Dermis blood vessel endothelial cell (primary cell): ENCODE results near the gene SMYD3. TPM values are rescaled to one million over a fixed set of nuclear protein-coding genes. Genes with fewer than 3 reads are reported as not detected.

Experiments
- DNase-seq: peaks from one replicate; pipeline ENCODE4 v3.0.0; 2010
- total RNA-seq: library from RNA; depleted of rRNA; stranded (reverse); fragments of >200 nt; gene quantifications from 2 replicates; pipeline ENCODE4 v1.2.3, GENCODE V29; 2014

Gene SMYD3
- total RNA-seq, 1 donor from 2014 or later = 21.3 TPM

DNA sequence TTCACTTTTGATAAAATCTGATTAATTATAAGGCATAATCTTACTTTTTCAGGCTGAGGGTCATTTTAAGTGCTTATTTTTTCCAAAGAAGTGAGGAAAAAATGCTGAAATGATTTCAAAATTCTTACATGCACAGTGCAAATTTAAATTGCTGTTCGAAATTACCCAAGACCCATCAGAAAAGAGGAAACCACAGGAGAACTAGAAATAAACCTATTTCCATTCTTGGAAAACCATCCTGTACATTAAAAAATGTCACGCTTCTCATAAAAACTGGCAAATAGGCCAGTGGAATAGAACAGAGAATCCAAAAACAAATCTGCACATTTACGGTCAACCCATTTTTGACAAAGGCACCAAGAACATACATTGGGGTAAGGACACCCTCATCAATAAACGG is 414.9 kb downstream of the SMYD3 start:
- no peak for DNase-seq

DNA sequence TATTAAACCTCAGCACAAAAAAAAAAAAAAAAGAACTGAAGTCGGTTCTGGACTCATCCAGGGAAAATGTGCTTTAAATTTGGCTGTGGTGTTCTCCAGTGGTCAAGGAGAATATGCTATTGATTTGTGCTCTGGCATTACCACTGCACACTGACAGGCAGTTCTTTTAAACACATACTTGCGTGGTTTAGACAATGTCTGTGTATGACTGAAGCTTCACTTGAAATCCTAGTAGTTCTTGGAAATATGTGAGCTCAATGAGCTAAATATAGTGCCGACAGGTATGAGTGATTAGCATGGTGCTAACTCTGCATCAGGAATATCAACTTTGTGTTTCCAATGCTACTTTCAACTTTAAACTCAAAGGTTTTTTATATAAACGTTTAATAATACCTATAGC is 415.6 kb downstream of the SMYD3 start:
- no peak for DNase-seq

DNA sequence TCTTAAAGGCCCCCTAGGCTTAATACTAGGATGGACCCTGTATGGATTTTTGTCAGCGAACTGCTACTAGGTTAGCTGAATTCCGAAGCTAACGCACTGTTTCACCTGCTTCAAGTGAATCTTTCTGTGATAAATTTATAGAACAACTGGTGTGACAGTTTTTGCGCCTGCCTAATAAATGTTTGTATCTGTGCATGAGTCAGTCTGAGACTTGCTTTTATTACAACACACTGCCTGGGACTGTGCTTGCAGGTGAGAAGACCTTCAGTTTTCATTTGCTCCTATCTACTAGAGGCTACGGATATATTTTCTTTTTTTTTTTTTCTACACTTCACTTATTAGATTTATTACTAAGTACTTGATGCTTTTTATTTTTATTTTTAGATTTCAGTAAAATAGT is 420.9 kb downstream of the SMYD3 start:
- no peak for DNase-seq

DNA sequence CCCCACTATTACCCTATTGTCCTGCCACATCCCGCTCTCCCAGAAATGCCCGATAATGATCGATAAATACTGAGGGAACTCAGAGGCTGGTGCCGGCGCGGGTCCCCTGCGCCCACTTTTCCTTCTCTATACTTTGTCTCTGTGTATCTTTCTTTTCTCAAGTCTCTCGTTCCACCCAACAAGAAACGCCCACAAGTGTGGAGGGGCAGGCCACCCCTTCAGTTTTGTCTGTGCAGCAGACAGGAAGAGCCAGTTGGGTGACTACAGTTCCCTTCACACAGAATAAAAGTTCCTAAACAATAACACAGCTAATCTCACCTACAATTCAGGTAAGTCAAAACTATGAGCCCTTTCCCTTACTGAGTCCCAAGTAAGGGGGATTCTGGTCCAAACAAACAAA is 423.7 kb downstream of the SMYD3 start:
- no peak for DNase-seq

DNA sequence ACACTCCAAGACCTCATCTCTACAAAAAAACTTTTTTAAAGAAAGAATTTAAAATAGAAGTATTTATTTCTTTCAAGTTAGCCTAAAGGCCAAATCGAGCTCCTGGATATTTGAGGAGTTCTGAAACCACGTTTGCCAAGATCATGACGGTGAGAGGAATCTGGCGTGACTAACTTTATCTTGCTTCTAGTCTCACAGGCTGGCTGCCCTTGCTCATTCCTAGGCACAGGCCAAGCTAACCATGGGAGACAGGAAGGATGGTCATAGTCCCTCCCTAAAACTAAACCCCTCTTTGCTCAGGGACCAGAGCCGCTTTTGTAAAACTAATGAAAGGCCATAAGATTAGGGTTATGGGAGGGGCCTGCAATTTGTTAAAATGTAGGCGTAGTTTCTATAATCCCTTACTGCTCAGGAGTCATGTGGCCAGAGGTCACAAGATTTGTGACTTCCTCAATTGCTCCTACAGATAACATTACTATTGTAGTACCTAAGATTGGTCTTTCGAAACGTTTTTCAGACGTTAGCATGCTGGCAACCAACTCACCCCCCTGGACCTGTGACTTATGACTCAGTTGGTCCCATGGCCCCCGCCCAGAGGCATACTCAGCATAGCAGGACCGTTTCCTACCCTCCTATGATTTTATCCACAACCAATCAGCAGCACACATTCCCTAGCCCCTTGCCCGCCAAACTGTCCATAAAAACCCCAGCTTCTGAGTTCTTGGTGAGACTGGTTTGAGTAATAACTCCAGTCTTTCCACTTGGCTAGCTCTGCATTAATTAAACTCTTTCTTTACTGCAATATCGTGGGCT is 425.0 kb downstream of the SMYD3 start:
- no peak for DNase-seq

DNA sequence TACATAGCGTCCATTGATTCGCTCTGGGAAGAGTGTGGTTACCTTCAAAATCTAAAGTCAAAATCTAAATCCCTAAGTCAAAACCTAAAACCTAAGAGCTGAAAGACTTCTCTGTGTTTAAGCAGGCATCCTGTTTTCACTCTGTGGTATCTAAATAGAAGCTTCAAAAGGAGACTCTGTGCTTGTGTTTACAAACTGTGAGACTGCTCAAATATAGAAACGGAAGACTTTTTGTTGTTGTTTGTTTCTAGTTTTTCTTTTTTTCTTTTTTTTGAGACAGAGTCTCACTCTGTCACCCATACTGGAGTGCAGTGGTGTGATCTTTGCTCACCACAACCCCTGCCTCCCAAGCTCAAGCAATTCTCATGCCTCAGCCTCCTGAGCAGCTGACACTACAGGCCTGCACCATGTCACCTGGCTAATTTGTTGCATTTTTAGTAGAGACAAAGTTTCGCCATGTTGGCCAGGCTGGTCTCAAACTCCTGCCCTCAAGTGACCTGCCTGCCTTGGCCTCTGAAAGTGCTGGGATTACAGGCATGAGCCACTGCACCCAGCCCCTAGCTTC is 425.9 kb downstream of the SMYD3 start:
- no peak for DNase-seq

DNA sequence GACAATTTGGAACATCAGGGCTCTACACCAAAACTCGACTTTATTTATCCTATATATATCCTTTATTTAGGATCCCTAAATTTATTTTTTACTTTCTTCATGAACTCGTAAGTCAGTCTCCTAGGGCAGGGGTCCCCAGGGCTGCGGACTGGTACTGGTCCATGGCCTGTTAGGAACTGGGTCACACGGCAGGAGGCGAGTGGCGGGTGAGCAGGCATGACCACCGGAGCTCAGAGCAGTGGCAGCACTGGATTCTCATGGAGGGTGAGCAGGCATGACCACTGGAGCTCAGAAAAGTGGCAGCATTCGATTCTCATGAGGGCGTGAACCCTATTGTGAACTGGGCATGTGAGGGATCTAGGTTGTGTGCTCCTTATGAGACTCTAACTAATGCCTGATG is 427.0 kb downstream of the SMYD3 start:
- no peak for DNase-seq

DNA sequence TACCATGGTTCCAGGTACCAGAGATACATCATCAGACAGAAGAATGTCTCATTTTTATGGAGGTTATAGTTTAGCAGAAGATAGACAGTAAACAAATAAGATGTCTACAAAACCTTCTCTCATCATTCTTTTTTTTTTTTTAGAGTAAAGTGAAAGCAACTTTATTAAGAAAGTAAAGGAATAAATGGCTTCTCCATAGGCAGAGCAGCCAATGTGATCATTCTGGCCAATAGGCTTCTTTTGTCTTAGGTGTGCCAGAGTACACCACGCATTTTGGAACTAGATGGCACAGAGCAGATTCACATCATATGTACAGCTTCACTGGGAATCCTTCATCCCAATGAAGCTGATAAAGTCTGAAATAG is 428.2 kb downstream of the SMYD3 start:
- no peak for DNase-seq

DNA sequence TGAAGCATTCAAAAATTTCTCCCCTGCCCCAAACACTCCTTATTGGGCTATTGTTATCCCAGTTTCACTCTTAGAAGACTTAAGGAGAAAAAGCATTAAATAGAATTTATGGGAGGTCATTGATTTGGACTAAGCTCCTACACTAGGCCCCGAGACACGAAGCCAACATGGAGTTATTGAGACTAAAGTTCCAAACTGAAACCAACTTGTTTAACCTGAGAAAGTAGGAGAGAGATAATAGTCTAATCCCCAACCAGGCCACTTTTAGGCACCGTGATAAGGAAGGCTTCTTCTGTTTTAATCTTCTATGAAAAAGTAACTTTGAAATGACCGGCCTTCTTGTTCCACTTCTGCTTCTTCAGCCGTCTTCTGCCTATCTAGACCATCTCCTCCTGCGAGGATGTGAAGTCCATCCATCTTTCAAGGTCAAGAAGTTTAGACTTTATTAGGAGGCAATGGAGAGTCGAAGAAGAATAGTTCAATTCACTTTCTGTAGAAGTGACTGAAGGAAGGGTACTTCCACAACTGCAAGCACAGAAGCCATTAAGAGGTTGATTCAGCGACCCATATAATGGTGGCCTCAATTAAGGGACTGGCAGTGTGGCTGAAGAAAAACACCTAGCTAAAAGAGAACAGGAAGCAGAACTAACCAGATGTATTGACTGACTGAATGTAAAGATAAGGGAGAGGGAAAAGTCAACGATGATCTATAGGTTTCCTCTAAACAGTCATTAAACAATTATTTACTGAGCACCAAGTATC is 428.8 kb downstream of the SMYD3 start:
- DNase-seq = no peak

DNA sequence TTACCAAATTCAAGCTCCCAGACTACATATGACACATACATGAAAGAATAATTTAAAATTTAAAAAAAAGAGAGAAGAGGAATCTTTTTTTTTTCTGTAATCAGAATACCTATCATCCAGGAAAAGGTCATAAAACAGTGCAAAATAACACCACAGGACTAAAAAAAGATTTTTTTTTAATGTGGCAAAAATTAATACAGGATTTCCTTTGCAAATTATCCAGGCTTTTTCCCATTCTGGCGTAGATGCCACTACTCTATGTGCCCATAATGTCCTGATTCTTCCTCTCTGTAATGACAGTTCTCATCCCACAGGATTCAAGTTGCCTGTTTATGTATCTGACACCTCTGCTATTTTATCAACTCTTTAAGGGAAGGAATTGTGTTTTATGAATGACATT is 429.6 kb downstream of the SMYD3 start:
- DNase-seq = no peak

DNA sequence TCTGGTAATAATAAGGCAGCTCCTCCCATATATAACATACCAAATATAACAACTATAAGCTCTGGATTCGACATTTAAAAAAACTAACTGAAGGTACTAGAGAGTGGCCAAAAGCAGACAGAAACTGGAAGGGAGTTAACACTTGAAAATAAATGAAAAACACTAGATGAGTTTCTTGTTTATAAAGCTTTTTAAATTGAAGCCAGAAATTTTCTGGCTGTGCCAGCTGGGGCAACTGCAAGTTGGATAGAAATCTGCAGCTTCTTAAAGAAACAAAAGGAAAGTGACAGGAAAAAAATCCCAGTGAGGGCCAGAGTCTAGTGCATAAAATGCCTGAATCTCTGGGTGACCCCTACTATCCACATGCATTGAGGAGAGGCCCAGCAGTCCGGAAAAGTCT is 432.7 kb downstream of the SMYD3 start:
- DNase-seq = no peak

DNA sequence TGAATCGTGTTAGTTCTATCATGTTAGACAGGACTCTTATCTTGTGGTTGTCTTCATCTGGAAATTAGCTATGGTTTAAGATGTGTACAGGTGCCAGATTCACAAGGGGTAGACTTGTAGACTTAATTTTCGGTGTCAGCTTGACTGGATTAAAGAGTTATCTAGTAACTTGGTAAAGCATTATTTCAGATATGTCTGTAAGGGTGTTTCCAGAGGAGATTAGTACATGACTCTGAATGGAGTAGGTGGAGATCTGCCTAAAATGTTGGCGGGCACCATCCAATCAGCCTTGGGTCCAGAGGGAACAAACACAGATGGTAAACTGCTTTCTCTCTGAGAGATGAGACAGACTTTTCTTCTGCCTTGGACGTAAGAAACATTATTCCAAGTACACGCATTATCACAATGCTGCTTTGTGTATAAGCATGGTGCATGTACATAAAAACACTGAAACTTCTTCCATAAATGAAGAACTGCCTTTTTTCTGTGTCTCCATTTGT is 434.6 kb downstream of the SMYD3 start:
- DNase-seq = no peak

DNA sequence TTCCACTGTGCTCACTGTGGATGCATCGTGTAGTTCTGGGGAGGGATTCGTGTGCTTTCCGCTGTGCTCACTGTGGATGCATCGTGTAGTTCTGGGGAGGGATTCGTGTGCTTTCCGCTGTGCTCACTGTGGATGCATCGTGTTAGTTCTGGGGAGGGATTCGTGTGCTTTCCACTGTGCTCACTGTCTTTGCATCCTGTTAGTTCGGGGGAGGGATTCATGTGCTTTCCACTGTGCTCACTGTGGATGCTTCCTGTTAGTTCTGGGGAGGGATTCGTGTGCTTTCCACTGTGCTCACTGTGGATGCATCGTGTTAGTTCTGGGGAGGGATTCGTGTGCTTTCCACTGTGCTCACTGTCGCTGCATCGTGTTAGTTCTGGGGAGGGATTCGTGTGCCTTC is 435.1 kb downstream of the SMYD3 start:
- peak; percentile 32 for DNase-seq

DNA sequence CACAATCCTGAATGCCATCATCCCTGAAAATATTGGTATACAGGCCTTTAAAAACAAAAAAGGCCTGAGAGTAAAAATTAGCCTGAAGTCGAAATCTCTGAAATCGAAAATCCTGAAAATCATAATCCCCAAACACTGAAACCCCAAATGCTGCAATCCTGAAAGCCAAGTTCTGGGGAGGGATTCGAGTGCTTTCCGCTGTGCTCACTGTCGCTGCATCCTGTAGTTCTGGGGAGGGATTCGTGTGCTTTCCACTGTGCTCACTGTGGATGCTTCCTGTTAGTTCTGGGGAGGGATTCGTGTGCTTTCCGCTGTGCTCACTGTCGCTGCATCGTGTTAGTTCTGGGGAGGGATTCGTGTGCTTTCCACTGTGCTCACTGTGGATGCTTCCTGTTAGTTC is 435.5 kb downstream of the SMYD3 start:
- peak; percentile 13 for DNase-seq

DNA sequence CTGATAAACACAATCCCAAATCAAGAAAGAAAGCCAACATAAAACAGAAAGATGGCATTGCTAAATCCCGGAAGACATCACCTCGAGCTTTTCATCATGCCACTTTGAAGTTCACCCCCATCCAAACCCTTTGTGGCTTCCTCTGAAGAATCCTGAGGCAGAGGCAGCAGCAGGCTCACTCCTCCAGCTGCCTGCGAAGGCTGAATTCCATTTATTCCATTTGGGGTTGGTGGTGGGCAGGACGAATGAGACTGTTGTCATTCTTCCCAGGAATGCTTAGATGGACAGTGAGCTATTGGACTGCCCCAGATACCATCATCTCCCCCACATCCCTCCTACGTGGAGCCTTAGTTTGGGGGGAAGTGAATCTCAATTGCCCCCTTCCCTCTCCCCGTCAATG is 437.5 kb downstream of the SMYD3 start:
- no peak for DNase-seq

DNA sequence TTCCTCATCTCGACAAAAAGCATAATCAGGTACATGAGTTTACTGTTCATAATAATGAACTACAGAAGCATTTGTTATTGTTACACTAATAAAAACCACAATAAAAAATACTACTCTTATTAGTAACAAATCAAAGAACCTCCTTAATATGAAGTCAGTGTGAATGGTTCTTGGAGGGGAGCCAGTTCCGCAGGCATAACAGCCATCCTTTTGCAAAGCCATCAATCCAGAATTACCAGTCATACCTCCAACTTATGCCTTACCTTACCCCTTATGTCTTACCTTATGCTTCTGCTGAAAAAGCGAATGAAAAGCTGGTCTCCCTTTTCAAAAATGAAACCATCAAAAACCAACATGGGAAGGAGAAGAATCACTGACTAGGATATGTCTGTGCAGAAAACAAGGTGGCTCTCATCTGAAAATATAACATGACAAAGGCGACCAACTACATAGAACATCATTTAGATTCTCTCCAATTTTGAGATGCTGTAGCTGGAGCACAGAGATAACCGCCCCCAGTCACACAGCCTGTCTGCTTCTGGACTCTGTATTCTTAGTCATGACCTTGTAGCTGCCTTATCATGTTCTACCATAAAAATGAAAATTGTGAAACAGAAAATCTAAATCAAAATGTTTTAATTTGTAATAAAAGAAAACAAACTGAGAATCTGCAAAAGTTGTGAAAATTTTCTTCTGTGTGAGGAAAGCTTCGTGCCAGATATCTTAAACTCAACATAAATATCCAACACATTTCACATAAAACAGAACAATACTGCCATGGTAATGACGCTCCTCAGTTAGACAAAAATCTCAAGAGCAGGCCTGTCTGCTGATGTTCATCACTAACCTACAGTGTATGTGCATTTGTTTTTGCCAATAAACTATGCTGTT is 438.2 kb downstream of the SMYD3 start:
- DNase-seq = no peak

DNA sequence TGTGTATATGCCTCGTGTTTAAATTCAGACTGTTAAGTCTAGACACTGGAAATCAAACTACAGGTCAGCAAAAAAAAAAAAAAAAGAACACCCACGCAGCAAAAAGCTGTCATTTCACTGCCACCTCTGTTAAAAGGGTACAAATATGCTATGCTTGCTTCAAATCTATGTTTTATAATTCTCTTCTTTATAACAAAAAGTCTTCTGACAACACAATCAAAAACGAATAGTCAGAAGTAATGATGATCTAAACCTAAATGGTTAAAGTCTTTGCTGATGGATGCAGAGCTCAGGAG is 438.9 kb downstream of the SMYD3 start:
- no peak for DNase-seq

DNA sequence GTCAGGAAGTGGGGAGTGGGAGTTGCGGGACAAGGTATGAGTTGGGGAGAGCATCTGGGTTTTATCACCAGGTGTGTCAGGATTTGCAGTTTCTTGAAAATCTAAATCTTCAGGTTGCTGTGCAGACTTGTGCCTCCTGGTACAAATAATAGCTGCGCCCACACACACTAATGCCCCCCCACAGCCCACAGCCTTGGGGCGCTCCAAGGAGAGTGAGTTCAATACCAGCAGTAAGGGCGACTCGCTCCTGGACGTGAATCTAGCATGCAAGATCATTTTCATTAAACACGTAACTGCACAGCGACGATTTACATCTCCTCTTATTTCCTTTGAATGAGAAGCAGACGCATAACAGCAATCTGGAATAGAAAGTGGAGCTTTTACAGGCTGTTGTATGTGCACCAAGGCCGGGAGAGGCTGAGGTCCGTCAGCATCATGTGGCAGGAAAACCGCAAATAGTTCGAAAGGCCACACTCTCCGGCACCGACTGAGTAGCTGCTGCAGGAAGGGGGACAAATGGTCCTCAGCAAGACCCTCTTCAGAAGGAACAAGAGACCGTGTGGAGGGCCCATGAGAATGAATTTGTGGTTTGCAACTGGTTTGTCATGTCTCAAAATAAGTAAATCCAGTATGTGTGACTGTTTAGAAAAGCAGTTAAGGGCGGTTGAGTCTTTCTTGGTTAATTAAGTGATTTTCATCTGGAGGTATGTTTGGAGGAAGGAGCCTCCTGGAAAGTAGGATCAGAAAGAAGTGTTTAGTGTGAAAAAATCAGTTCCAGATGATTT is 439.5 kb downstream of the SMYD3 start:
- DNase-seq = no peak

DNA sequence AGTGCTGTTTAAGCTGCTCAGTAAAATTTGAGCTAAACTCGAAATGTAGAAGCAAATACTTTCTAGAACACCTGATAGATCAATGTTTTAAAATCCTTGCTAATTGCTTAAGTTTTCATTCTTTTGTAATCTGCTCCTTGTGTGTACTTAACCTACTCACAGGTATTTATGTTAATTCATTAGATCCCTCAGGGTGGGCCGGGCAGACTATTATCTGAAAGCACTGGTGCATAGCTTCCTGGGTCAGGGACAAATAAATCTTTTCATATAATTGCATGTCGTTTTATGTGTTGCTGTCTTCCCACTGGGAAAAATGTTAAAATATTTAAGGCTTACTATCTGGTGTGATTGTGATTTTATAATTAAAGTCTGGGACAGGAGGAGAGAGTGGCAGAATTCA is 440.5 kb downstream of the SMYD3 start:
- DNase-seq = no peak

DNA sequence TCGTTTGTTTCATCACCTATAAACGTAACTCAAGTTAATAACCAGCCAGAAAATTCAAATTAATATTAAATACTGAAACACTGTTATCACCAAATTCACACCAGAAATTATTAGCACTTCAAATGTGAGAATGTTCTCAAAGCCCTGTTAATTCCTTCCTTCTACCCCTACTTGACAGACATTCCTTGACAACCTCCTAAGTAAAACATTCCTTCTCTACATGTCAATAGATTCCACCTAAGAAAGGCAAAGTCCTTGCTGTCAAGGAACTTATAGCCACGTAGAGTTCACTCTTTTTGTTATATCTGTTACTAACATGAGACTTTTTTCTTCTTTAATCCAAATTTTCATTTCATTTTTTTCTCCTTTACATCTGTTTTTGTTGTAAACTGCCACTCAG is 441.5 kb downstream of the SMYD3 start:
- DNase-seq = no peak

DNA sequence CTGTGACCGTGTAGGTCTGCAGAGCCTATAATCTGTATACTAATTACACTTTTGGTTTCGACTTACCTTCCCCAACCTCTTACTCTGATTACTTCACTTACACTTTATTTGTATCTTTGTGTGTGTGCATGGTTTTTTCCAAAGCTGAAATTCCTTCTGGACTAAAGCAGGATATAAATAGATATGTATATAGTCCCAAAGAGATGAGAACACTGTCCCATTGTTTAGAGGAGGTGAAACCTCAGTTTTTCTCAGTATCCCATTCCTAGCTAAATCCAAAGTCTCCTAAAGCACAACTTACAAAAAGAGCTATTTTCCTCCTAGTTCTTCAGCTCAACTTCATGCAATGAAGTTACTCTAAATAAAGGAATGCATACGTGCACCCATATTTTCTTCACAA is 442.2 kb downstream of the SMYD3 start:
- DNase-seq = no peak

DNA sequence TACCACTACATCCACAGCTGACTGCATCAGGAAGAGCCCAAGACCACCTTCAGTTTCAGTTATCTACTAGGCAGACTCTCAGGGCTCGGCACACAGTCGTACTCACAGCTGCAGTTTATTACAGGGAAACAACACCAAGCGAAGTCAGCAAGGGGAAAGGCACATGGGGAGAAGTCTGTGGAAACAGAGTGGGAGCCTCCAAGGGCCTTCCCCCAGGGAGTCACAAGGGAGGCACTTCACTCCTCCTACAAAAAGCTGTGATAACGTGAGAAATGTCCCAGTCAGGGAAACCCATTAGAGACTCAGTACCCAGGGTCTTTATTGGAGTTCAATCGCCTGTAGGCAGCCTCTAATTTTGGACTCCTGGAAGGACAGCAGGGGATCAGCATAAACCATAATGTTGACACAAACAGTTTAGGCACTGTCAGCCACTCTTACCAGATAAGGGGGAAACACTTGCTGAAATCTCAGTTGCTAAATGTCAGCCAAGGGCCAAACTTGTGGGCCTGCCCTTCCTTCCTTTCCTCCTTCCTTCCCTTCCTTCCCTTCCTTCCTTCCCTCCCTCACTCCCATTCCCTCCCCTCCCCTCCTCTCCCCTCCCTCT is 444.0 kb downstream of the SMYD3 start:
- no peak for DNase-seq
